Measurements from ENCODE around the gene WDFY2.

DNA sequence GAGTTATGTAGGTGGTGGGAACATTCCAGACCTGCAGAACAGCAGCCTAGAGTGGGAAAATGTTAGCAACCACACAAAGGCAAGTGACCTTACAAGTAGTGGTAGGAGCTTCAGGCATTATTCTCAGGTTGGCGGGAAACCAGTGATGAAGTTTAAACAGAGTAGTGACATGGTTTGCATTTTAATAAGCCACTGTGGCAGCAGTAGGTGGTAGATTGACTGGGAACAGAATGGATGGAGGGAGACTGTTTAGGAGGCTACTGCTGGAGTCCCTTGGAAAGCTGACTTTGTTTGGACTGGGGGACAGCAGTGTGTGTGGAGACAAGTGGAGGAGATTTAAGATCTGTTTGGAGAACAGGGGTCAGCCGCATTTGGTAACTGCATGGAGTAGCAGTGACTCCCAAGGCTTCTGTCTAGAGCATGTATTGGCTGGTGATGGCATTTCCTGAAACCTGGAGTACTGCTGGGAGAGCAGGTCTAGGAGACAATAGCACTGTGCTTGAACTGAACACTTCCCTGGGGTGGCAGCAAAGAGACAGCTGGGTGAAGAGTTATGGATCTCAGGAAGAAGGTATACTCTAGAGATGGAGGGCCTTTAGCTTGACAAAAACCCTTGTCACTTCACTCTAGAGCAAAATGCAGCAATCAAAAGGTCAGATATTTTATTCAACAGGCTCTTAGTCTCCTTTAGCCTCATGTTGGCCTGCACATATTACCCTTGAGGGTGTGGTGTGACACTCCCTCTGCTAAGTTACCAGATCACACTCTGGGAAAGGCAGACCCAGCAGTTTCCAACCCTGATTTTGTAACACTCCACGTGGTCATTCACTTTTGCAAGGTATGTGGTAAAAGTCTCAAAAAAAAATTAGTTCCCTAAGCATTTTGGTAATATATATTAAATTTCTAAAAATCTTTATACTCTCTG is 149.4 kb downstream of the WDFY2 start:
- TF ChIP-seq, protein P1, sequence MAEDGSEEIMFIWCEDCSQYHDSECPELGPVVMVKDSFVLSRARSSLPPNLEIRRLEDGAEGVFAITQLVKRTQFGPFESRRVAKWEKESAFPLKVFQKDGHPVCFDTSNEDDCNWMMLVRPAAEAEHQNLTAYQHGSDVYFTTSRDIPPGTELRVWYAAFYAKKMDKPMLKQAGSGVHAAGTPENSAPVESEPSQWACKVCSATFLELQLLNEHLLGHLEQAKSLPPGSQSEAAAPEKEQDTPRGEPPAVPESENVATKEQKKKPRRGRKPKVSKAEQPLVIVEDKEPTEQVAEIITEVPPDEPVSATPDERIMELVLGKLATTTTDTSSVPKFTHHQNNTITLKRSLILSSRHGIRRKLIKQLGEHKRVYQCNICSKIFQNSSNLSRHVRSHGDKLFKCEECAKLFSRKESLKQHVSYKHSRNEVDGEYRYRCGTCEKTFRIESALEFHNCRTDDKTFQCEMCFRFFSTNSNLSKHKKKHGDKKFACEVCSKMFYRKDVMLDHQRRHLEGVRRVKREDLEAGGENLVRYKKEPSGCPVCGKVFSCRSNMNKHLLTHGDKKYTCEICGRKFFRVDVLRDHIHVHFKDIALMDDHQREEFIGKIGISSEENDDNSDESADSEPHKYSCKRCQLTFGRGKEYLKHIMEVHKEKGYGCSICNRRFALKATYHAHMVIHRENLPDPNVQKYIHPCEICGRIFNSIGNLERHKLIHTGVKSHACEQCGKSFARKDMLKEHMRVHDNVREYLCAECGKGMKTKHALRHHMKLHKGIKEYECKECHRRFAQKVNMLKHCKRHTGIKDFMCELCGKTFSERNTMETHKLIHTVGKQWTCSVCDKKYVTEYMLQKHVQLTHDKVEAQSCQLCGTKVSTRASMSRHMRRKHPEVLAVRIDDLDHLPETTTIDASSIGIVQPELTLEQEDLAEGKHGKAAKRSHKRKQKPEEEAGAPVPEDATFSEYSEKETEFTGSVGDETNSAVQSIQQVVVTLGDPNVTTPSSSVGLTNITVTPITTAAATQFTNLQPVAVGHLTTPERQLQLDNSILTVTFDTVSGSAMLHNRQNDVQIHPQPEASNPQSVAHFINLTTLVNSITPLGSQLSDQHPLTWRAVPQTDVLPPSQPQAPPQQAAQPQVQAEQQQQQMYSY (CRISPR knock-in tag; IDR thresholded peaks at IDR 0.05) = no peak
- TF ChIP-seq, protein P2, sequence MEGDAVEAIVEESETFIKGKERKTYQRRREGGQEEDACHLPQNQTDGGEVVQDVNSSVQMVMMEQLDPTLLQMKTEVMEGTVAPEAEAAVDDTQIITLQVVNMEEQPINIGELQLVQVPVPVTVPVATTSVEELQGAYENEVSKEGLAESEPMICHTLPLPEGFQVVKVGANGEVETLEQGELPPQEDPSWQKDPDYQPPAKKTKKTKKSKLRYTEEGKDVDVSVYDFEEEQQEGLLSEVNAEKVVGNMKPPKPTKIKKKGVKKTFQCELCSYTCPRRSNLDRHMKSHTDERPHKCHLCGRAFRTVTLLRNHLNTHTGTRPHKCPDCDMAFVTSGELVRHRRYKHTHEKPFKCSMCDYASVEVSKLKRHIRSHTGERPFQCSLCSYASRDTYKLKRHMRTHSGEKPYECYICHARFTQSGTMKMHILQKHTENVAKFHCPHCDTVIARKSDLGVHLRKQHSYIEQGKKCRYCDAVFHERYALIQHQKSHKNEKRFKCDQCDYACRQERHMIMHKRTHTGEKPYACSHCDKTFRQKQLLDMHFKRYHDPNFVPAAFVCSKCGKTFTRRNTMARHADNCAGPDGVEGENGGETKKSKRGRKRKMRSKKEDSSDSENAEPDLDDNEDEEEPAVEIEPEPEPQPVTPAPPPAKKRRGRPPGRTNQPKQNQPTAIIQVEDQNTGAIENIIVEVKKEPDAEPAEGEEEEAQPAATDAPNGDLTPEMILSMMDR (IDR thresholded peaks at IDR 0.05) = no peak
- no peak for TF ChIP-seq NFE2L1 (CRISPR knock-in tag; IDR thresholded peaks at IDR 0.05)
- TF ChIP-seq JAZF1 (CRISPR knock-in tag; IDR thresholded peaks at IDR 0.05) = no peak
- TF ChIP-seq, protein P3, sequence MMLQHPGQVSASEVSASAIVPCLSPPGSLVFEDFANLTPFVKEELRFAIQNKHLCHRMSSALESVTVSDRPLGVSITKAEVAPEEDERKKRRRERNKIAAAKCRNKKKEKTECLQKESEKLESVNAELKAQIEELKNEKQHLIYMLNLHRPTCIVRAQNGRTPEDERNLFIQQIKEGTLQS (CRISPR knock-in tag; conservative IDR thresholded peaks at IDR 0.05) = no peak
- TF ChIP-seq, protein P4, sequence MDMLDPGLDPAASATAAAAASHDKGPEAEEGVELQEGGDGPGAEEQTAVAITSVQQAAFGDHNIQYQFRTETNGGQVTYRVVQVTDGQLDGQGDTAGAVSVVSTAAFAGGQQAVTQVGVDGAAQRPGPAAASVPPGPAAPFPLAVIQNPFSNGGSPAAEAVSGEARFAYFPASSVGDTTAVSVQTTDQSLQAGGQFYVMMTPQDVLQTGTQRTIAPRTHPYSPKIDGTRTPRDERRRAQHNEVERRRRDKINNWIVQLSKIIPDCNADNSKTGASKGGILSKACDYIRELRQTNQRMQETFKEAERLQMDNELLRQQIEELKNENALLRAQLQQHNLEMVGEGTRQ (CRISPR knock-in tag; IDR thresholded peaks at IDR 0.05) = no peak
- no peak for TF ChIP-seq ZNF263 (CRISPR knock-in tag; IDR thresholded peaks at IDR 0.05; ENCODE audit: low read depth)
- TF ChIP-seq FOXK1 (CRISPR knock-in tag; IDR thresholded peaks at IDR 0.05) = no peak
- no peak for TF ChIP-seq NR1H2 (CRISPR knock-in tag; IDR thresholded peaks at IDR 0.05)
- no peak for TF ChIP-seq JUN (CRISPR knock-in tag; IDR thresholded peaks at IDR 0.05)

Data from WTC11 (cell line).